ENCODE data around the gene TCERG1. TPM values are rescaled to one million over a fixed set of nuclear protein-coding genes. Genes with fewer than 3 reads are reported as not detected.

The TCERG1 gene
- 138 TPM for total RNA-seq

GRCh38 chr5:146446861-146447733 lies at the start of gene TCERG1:
Gene TCERG1 (plus strand): TSS chr5:146447333. CDS start chr5:146447350, 17 bp downstream.
- DNase-seq (ENCODE audit: low spot score), result peak; percentile 99

- DNase-seq (ENCODE audit: low spot score), result no peak
These were observed 48.3 kb upstream of the TCERG1 start for GRCh38 chr5:146398826-146399225.

DNA sequence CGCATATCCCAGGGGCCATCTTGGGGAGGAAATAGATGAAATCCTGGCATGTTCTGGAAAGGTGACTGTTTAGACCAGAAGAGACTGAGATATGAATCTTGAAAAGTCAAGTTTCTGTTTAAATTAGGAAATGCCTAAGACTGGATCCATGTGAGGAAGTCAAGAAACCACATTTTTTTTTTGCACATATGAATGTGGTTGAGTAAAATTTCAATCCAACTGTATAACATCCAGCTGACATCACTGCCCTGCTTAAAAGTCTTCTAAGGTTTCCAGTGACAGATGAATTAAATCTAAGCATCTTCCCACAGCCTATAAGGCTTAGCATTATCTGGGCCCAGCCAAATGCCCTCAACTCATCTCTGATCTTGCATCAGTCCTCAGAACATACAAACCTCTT lies 47.7 kb upstream of the TCERG1 start:
- no peak for DNase-seq (ENCODE audit: low spot score)

DNA sequence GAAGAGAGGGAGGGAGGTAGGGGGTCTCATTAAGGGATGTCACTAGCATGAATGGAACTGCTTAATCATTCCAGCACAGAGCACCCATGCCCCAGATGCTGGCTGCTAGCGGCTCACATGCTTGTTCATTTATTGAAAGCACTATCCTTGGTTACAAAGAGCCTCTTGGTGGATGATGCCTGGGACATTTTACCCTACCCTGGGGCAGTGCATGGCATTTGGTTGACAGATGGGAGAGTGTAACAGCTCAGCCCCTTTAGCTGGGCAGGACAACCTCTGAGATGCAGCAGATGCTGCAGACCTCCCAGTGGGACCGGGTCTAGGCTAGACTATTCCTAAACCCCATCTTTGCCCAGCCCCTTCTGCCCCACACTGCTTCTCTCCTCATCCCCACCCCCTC lies 46.9 kb upstream of the TCERG1 start:
- DNase-seq (ENCODE audit: low spot score), result no peak

DNA sequence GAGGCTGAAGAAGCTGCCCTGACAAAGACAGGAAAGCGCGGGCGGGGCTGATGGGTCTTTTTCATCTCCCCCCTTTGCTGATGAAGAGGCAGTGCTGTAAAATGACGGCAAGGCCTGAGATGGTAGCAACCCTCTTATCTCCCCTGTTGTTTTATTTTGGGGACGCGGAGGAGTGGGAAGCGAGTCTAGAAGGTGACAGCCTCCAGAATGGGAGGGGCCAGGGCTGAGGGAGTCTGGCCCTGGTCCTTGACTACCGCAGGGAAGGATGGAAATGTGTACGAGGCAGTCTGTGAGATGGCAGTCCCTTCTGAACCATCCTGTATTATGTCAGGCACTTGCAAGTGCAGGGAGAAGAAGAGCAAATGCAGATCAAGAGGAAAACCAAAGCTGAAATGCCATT lies 46.1 kb upstream of the TCERG1 start:
- no peak for DNase-seq (ENCODE audit: low spot score)

DNA sequence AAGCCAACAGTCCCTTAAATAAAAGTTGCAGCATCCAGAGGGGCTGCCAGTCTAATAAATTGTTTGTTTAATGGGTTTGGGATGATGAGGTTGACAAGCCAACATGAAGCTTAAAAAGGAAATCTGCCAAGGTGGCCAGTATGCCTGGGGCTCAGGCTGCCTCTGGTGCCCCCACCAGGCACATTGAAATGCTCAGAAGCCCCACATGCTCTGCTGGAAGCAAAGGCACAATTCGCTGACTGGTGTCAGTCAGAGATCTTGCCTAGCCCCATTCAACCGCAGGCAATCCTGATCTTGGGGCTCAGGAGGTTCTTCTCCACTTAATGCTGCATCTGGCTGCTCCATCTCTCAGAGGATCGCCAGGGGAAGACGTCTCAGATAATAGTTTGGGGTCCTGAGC lies 44.2 kb upstream of the TCERG1 start:
- DNase-seq (ENCODE audit: low spot score), result no peak

GRCh38 chr5:146409054-146409671 lies 38.0 kb upstream of the TCERG1 start:
- DNase-seq (ENCODE audit: low spot score), result no peak

- DNase-seq (ENCODE audit: low spot score), result no peak
These were observed 36.9 kb upstream of the TCERG1 start for GRCh38 chr5:146410272-146410671.

DNA sequence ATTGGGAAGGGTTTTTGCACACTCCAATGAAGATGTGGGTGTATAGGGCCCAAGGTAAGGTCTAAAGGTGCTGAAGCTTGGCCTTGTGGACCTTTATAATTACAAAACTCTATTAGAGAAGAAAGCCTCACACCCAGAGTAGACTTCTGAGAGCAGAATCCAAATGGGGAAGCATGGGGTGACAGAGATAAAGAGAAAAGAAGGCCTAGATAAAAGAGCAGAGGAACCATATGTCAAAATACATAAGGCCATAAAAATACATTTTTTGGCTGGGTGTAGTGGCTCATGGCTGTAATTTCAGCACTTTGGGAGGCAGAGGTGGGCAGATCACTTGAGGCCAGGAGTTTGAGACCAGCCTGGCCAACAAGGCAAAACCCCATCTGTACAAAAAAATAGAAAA lies 27.4 kb upstream of the TCERG1 start:
- no peak for DNase-seq (ENCODE audit: low spot score)

DNA sequence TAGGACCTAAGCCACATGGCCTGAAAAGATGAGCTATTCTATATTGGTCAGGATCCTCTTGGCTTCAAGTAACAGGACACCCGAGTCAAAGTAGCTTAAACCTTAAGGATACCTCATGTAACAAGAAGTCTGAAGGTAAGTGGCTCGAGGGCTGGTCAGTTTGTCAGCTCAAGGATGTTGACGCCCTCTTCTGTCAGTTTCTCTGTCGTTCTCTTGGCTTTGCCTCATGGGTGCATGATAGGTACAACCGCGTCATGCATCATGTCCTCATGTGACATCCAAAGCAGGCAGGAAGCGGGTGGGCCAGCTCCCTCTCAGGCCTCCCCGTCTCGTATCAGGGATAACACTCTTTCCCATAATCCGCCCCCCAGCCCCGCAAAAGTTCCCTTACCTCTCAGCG lies 22.1 kb upstream of the TCERG1 start:
- DNase-seq (ENCODE audit: low spot score), result no peak

- no peak for DNase-seq (ENCODE audit: low spot score)
These were observed 20.8 kb upstream of the TCERG1 start for GRCh38 chr5:146426305-146426704.

GRCh38 chr5:146426853-146427618 lies 20.1 kb upstream of the TCERG1 start:
- DNase-seq (ENCODE audit: low spot score), result no peak

DNA sequence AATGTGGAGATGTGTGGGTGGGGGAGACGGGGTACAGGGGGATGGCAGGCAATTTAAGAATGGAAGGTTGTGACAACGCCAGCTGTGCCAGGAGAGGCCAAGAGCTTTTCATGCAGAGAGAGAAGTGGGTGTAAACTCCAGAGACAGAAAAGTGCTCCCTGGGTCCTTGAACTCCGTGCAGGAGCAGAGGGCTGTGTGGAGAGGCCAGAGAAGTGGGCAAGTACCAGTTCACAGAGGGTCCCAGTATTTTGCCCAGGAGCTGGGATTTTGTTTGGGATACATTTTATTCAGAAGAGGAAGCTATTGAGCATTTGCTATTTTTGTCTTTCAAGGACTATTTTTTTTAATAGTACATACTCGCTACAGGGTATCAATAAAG lies 19.5 kb upstream of the TCERG1 start:
- no peak for DNase-seq (ENCODE audit: low spot score)

GRCh38 chr5:146428658-146429057 lies 18.5 kb upstream of the TCERG1 start:
- no peak for DNase-seq (ENCODE audit: low spot score)

DNA sequence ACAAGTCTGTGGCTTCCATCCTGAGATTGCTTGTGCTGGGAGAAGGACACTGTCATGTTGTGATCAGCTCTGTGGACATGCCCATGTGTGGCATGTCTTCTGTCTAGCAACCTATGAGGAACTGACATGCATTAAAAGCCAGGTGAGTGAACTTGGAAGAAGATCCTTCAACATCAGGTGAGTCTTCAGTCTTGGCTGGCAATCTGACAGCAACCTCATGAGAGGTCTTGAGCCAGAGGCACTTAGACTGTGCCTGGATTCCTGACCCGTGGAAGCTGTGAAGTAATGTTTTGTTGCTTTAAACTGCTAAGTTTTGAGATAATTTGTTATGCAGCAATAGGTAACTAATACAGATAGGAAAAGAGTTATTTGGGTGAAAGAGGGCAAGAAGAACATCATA lies 6.8 kb upstream of the TCERG1 start:
- no peak for DNase-seq (ENCODE audit: low spot score)

GRCh38 chr5:146440870-146441495 lies 6.2 kb upstream of the TCERG1 start:
- DNase-seq (ENCODE audit: low spot score), result no peak

GRCh38 chr5:146441896-146442295 lies 5.2 kb upstream of the TCERG1 start:
- no peak for DNase-seq (ENCODE audit: low spot score)

DNA sequence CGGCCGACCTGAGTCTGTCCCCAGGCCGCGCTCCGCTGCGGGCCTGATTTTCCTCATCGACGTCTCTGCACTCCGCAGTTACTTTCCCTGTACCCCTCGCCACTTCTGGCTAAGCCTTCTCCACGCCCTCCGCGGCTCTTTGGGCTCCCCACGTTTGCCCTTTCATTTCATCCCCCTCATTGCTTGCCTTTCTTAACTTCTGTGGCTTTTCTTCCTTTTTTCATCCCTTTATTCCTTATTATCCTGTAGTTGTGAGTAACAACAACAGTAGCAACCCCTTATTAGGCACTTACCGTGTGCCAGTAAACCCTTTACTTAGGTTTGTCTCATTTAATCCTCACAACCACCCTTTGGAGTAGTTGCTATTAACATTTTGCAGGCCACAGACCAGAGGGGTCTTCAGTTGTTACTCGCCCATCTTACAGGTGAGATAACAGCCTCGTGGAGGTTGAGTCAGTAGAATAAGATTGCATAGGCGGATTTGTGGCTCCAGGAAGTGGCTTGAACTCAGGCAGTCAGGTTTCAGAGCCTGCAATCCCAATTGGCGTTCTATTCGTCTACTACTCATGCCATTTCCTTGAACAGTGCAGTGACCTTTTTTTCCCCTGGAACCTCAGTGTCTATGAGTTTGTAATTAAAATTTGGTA lies 724 bp downstream of the TCERG1 start:
- DNase-seq (ENCODE audit: low spot score), result no peak

- DNase-seq (ENCODE audit: low spot score), result no peak
These were observed 1.8 kb downstream of the TCERG1 start for GRCh38 chr5:146448783-146449519.

DNA sequence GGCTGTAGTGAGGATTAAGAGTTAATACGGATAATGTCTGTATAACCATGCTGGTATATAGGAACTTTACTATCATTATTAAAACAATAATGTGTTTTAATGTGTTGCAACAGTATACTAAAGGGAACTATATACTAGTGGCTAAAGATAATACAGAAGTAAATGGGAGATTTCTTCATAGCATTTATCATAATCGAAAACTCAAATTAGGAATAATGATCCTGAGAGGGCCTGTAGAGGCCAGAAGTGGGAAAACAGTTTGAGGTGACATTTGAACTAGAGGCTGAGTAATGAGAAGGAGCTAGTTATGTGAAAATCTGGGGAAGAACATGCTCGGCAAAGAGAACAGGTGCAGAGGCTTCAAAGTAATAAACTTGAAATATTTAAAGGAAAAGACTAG lies 2.9 kb downstream of the TCERG1 start:
- DNase-seq (ENCODE audit: low spot score), result no peak

DNA sequence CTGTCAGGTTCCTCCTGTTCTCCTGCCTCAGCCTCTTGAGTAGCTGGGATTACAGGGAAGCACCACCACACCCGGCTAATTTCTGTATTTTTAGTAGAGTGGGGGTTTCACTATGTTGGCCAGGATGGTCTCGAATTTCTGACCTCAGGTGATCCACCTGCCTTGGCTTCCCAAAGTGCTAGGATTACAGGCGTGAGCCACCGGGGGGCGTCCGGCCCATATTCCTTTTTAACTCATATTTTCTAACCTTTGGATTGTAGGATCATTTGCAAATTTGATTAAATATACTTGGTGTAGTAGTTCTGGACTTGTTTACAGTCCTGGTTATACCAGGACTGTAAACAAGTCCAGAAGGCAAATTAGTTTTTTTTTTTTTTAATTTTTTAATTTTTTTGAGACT lies 4.3 kb downstream of the TCERG1 start:
- DNase-seq (ENCODE audit: low spot score), result no peak
